ENCODE measurements around the gene XXYLT1. TPM values are rescaled to one million over a fixed set of nuclear protein-coding genes. Genes with fewer than 3 reads are reported as not detected.

Gene XXYLT1
- total RNA-seq, 4 donors from 2014 or later, result 7.5 to 19.4 (median 10.6) TPM

DNA sequence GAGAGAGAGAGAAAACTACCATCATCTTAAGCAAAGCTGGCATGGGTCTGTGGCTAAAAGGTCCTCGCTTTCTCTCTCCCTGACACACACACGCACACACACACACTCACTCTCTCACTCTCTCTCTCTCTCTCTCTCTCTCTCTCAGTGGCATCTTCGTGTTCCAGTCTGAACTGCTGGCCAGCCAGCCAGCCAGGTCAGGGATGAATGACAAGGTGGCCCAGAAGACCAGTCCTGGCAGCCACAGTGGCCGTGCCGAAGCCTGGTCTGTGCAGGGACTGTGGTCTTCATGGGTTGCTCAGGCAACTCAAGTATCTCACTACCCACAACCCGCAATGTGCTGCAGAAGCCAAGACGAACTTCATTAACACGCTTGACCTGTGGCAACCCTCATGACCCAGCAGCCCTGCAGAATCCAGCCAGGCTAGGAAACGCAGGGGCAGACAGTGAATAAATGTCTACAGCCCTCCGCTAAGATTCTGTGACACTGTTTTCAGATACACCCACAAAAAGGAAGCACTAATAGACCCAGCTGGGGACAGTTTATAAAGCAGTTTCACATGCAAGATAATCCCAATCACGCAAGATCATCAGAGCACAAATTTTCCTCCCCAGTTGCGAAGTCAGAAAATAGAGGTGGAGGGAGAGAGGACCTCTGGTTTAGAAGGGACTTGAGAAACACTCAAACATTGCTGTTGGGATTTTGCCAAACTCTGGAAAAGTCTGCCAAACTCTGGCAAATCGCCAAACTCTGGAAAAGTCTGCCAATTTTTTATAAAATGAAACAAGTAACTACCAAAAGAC is 66.4 kb downstream of the XXYLT1 start:
- TF ChIP-seq, protein P1, sequence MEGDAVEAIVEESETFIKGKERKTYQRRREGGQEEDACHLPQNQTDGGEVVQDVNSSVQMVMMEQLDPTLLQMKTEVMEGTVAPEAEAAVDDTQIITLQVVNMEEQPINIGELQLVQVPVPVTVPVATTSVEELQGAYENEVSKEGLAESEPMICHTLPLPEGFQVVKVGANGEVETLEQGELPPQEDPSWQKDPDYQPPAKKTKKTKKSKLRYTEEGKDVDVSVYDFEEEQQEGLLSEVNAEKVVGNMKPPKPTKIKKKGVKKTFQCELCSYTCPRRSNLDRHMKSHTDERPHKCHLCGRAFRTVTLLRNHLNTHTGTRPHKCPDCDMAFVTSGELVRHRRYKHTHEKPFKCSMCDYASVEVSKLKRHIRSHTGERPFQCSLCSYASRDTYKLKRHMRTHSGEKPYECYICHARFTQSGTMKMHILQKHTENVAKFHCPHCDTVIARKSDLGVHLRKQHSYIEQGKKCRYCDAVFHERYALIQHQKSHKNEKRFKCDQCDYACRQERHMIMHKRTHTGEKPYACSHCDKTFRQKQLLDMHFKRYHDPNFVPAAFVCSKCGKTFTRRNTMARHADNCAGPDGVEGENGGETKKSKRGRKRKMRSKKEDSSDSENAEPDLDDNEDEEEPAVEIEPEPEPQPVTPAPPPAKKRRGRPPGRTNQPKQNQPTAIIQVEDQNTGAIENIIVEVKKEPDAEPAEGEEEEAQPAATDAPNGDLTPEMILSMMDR (IDR thresholded peaks at IDR 0.05; ENCODE audit: low read depth), result no peak

DNA sequence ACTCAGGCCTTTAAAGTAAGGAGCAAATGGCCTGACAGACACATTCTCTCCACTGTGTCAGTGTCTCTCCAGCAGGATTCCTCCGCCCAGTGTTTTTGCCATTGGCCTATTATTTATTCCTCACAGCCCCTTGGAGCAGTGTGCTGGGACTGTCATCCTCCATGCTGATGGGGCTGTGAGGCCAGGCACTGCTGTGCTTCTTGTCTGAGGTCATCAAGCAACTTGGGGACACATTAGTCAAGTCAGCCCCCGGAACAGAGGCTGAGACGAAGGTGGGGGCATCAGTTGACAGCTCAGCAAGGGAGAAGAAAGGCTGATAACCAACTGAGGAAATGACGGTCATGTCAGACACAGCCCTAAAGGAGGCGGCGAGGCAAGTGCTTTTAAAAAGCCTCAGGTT is 67.4 kb downstream of the XXYLT1 start:
- TF ChIP-seq, protein P1 (IDR thresholded peaks at IDR 0.05; ENCODE audit: low read depth), result no peak

DNA sequence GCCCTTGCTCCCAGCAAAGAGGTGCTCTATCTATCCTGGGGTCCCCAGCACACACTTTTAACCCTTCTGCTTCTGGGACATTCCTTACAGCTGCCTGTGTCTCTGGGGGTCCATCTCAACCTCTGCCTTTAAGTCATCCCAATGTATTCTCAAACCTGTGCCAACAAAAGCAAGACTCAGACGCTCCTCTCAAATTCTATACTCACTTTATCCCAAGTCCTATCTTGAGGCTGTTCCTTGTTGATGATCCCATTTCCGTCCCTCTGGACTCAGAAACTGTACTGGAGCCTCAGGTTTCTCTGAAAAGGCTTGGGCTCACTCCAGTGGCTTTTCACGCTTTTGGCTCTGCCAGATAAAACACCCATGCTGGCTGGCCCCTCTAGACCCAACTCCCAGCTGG is 69.7 kb downstream of the XXYLT1 start:
- TF ChIP-seq, protein P1 (IDR thresholded peaks at IDR 0.05; ENCODE audit: low read depth), result no peak

DNA sequence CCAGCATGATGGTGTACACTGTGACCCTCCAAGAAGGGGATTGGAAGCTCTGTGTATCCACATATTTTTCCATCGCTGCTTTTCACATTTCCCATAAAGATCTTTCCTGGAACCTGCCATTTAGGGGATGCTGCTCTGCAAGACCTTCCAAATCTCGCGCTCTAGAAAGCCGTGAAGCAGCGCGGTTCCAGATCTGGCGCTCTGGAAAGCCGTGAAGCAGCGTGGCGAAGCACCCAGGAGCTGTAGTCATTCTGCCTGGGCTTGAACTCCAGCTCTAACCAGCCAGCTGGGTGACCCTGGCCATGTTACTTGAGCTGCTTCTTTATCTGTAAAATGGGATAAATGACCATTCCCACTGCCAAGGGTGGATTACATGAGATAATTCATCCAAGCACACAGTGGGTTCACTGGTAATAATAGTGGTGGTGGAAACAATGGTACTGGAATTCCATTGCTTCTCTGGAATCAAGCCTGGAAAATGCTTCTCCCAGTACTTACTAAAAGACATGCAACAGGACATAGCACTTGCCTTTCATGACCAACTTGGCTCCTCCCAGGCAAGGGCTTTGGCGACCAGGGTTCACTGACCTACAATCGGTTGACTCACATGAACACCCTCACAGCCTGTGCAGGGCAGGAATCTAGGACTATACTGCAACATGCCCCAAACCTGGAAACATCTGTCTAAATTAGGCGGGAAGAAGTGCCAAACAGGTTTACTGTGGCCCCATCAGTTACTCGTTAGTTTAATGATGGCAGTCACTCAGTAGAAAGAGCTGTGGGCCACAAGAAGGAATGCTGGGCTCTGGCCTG is 70.7 kb downstream of the XXYLT1 start:
- TF ChIP-seq, protein P1 (IDR thresholded peaks at IDR 0.05; ENCODE audit: low read depth), result no peak

DNA sequence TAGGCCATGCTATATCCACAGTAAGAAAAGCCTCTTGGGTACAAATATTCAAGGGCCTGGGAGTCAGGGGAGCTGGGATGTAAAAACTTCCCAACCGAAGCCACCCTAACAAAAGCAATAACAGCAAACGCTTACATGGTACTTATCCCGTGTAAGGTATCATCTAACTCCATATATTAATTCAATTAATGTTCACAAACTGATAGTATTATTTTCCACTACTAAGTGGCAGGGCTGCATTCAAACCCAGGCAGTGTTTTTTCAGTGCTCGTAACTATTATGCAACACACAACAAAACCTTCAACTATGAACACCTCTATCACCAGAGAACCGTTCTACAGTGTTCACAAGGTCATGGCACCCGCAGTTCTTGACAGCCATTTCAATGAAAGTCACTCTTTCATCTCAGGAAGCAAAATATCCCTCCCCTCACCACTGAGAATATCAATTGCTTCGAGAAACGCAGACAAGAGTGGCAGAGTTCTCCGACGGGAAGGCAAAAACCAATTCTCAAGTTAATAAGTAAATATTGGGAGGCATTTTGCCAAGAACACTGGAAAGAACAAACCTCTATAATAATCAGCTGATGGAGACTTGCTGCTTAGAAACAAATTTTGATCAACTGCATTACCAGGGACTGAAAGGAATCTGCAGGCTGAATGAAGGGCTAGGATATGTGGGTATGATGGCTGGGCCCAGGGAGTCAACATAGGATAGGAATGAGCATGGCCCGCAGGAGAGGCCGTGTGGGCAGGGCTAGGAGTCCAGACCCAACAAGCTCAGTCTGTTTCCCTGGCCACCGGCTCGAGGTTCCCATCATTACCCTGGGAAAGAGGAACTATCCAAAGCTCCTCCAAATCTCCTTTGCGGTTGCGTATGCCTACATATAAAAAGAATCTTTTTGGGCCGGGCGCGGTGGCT is 72.3 kb downstream of the XXYLT1 start:
- TF ChIP-seq, protein P1 (IDR thresholded peaks at IDR 0.05; ENCODE audit: low read depth), result no peak

DNA sequence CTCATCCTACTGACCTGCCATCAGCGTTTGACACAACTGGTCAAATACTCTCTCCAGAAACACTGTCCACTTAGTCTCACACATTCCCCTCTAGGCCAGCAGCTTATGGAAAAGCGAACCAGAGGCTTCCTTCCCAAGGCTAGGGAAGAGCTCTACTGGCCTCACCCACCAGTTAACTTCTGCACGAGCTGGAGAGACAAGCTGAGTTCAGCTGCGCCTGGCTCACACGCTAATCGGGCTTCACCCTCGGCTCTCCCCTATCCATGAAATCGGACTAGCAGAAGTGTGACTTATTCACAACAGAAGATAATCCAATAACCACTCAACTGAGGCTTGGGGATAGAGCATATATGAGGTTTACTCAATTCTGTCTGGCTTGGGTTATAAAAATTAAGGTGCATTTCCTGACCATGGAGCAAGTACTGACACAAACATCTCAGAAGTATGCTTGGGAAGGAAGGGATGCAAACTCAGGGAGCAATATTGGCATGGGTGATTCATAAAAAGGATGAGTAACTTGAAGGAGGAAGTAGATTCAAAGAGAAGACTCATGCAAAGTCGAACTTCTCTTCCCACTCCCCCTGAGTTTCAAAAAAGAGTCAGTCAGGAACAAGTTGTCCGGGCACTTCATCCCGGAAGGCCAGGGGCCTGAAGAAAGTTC is 73.1 kb downstream of the XXYLT1 start:
- TF ChIP-seq, protein P1 (IDR thresholded peaks at IDR 0.05; ENCODE audit: low read depth), result no peak
